GM12878 (cell line): ENCODE measurements around the gene ZNF429. TPM values are rescaled to one million over a fixed set of nuclear protein-coding genes. Genes with fewer than 3 reads are reported as not detected.

Experiments
- ATAC-seq: fragments of 200-7000 bp; cut with Tn5 transposase; 3 replicates; pipeline ENCODE4 v1.9.1; 2020; ENCODE audit warnings: mild to moderate bottlenecking, moderate library complexity
- BruUV-seq: library from RNA; stranded (reverse); fragments of 400-500 nt; replicated peaks from 2 replicates; lab custom pipeline; 2021; lab: Mats Ljungman, UMichigan
- CTCF ChIA-PET: fragments of 300-600 bp; sonication (Branson Sonifier 250); formaldehyde crosslinking; extraction: SDS; loops from one replicate; lab custom pipeline; 2021; ENCODE audit warnings: inconsistent platforms; lab: Yijun Ruan, JAX
- POLR2A ChIA-PET: fragments of 350-600 bp; formaldehyde crosslinking; extraction: SDS; loops from one replicate; lab custom pipeline; 2021; ENCODE audit warnings: inconsistent platforms; lab: Charles Lee
- RAD21 ChIA-PET: fragments of 300-600 bp; sonication (Branson Sonifier 250); formaldehyde crosslinking; loops from one replicate; lab custom pipeline; 2023; ENCODE audit warnings: antibody characterized with exemption; ENCODE audit not compliant: unreplicated experiment; lab: Charles Lee
- SMC1A ChIA-PET: fragments of 300-600 bp; sonication (Branson Sonifier 250); formaldehyde crosslinking; loops from one replicate; lab custom pipeline; 2023; ENCODE audit not compliant: unreplicated experiment, uncharacterized antibody; lab: Charles Lee
- DNase-seq: peaks from one replicate; pipeline ENCODE4 v3.0.0-alpha.2; 2011; ENCODE audit warnings: low read depth, low spot score
- FAIRE-seq: peaks from 3 replicates; lab custom pipeline; 2011; peaks lifted over from hg19 to GRCh38; lab: Jason Lieb, UNC
- H2AFZ ChIP-seq: 2 replicates; pipeline ENCODE4 v1.6.0; 2011; ENCODE audit warnings: low read depth, low read length, control low read depth; ENCODE audit not compliant: control insufficient read depth
- H3K27ac ChIP-seq: 2 replicates; pipeline ENCODE4 v1.5.1; 2011; ENCODE audit warnings: control low read depth; ENCODE audit not compliant: control insufficient read depth, insufficient read depth
- H3K27me3 ChIP-seq, 2 experiments: replicated peaks in 1 of 2; 2 replicates each; pipeline versions ENCODE4 v1.6.0 to v1.6.1; 2011; ENCODE audit warnings: low read length in 1 of 2; ENCODE audit not compliant: control insufficient read depth in 2 of 2, insufficient read depth in 2 of 2
- H3K36me3 ChIP-seq, 2 experiments: 2 replicates each; pipeline ENCODE4 v1.5.1; 2011; ENCODE audit warnings: low read length in 1 of 2; ENCODE audit not compliant: control insufficient read depth in 2 of 2, insufficient read depth in 2 of 2
- H3K4me1 ChIP-seq: 2 replicates; pipeline ENCODE4 v1.6.1; 2011; ENCODE audit warnings: mild to moderate bottlenecking, low read length, moderate library complexity, mixed read lengths; ENCODE audit not compliant: control insufficient read depth, insufficient read depth
- H3K4me2 ChIP-seq: 2 replicates; pipeline ENCODE4 v1.6.0; 2011; ENCODE audit warnings: control low read depth; ENCODE audit not compliant: control insufficient read depth, insufficient read depth
- H3K4me3 ChIP-seq: fragments of 200-600 bp; sonication (generic); 2 replicates; pipeline ENCODE4 v1.5.1; 2016
- H3K79me2 ChIP-seq: 2 replicates; pipeline ENCODE4 v1.6.0; 2011; ENCODE audit warnings: low read length; ENCODE audit not compliant: control insufficient read depth, insufficient read depth
- H3K9ac ChIP-seq: 2 replicates; pipeline ENCODE4 v1.8.0; 2011; ENCODE audit warnings: low read length, control low read depth, mixed read lengths; ENCODE audit not compliant: control insufficient read depth, insufficient read depth
- H3K9me3 ChIP-seq: replicated peaks from 3 replicates; pipeline ENCODE4 v1.5.1; 2011; ENCODE audit warnings: mild to moderate bottlenecking, low read length; ENCODE audit not compliant: control insufficient read depth, insufficient read depth
- H4K20me1 ChIP-seq: 2 replicates; pipeline ENCODE4 v1.6.0; 2011; ENCODE audit not compliant: control insufficient read depth, insufficient read depth
- BCL11A ChIP-seq: IDR thresholded peaks from 2 replicates; pipeline ENCODE4 v1.6.1; 2011; ENCODE audit warnings: low read depth, low read length
- BCLAF1 ChIP-seq: fragments of 450-650 bp; IDR thresholded peaks from 2 replicates; pipeline ENCODE4 v1.6.1; 2017; ENCODE audit warnings: antibody characterized with exemption, mild to moderate bottlenecking, moderate library complexity
- DPF2 ChIP-seq: fragments of 450-650 bp; IDR thresholded peaks from 2 replicates; pipeline ENCODE4 v1.6.1; 2017; ENCODE audit warnings: mild to moderate bottlenecking
- EGR1 ChIP-seq, 2 experiments: IDR thresholded peaks; 1 replicate in 1 of 2; 2 replicates in 1 of 2; pipeline ENCODE4 v1.6.1; 2011 to 2012; ENCODE audit warnings: low read depth in 2 of 2, low read length in 2 of 2, borderline replicate concordance in 1 of 2, mild to moderate bottlenecking in 1 of 2, moderate library complexity in 1 of 2
- HDAC2 ChIP-seq: fragments of 200-600 bp; sonication (generic); IDR thresholded peaks from 2 replicates; pipeline ENCODE4 v1.6.1; 2017
- IKZF2 ChIP-seq, 2 experiments: fragments of 450-650 bp; IDR thresholded peaks; 2 replicates each; pipeline ENCODE4 v1.6.1; 2017; ENCODE audit warnings: mild to moderate bottlenecking in 2 of 2, moderate library complexity in 2 of 2
- IRF3 ChIP-seq: fragments of 450-650 bp; IDR thresholded peaks from 2 replicates; pipeline ENCODE4 v1.6.1; 2014; ENCODE audit warnings: mild to moderate bottlenecking
- JUNB ChIP-seq: IDR thresholded peaks from 2 replicates; pipeline ENCODE4 v1.6.1; 2016; ENCODE audit warnings: antibody characterized with exemption, mild to moderate bottlenecking
- NFIC ChIP-seq: IDR thresholded peaks from 2 replicates; pipeline ENCODE4 v1.6.1; 2012; ENCODE audit warnings: low read depth, mild to moderate bottlenecking, inconsistent platforms, low read length, moderate library complexity
- NKRF ChIP-seq: fragments of 450-650 bp; conservative IDR thresholded peaks from 2 replicates; pipeline ENCODE4 v1.6.1; 2017; ENCODE audit warnings: mild to moderate bottlenecking, moderate library complexity
- PML ChIP-seq: IDR thresholded peaks from 2 replicates; pipeline ENCODE4 v1.6.1; 2012; ENCODE audit warnings: low read length, inconsistent platforms
- POLR2AphosphoS5 ChIP-seq: IDR thresholded peaks from 2 replicates; pipeline ENCODE4 v1.6.1; 2011; ENCODE audit warnings: mild to moderate bottlenecking, low read length, inconsistent platforms
- SMAD5 ChIP-seq: IDR thresholded peaks from 2 replicates; pipeline ENCODE4 v1.6.1; 2016; ENCODE audit warnings: antibody characterized with exemption, low read depth
- YY1 ChIP-seq: IDR thresholded peaks from 2 replicates; pipeline ENCODE4 v1.6.1; 2011; ENCODE audit warnings: low read depth, mild to moderate bottlenecking, low read length
- WGBS: methylation state at CpG from one replicate; pipeline ENCODE4 v1.1.6; 2016; ENCODE audit warnings: low lambda C conversion rate; ENCODE audit not compliant: insufficient replicate concordance, insufficient coverage; ENCODE audit errors: missing lambda C conversion rate; 5-methylcytosine and 5-hydroxymethylcytosine counted together
- in situ Hi-C: fragments of 300-500 bp; cut with MboI; formaldehyde crosslinking; loops from 9 replicates; pipeline ENCODE4 v1.14.3; 2018; ENCODE audit warnings: mixed read lengths
- intact Hi-C: fragments of 100-400 bp; cut with micrococcal nuclease; formaldehyde crosslinking; loops from one replicate; pipeline ENCODE4 v1.14.2; 2022; ENCODE audit not compliant: unreplicated experiment
- polyA plus RNA-seq, 11 experiments: library from polyadenylated mRNA; depleted of rRNA in 4 of 11; unstranded in 6 of 11; stranded (reverse) in 5 of 11; fragments of >200 nt; fragmentation: Nextera tagmentation in 4 of 11; fragmentation: Illumina TruSeq in 1 of 11; extraction: Ambion mirVana in 4 of 11; extraction: Trizol in 1 of 11; gene quantifications; 1 replicate in 1 of 11; 2 replicates in 10 of 11; pipeline versions ENCODE4 v1.2.1 to v1.2.3, GENCODE V29; 2011 to 2016; ENCODE audit warnings: inconsistent platforms in 2 of 11, missing spikeins in 2 of 11, low read depth in 1 of 11
- total RNA-seq, 4 experiments: library from RNA; depleted of rRNA in 3 of 4; stranded (reverse); fragments of >200 nt in 3 of 4; fragmentation: Illumina TruSeq in 1 of 4; extraction: Trizol in 1 of 4; gene quantifications; 2 replicates each; pipeline versions ENCODE4 v1.2.1 to v1.2.3, GENCODE V29; 2013 to 2021

The ZNF429 gene
- total and polyA plus RNA-seq, 10 of the 15 experiments (the other 5 are each of a cell fraction or from before 2014, with no cell fraction given) = 1.4 to 4.3 (median 2.8) TPM

- ChIA-PET SMC1A (no interaction called here), CTCF (no interaction called here), RAD21 (no interaction called here), POLR2A (no interaction called here)
- ATAC-seq (no peak), DNase-seq (no peak), FAIRE-seq (no peak)
- 0% methylated on average over 1 of the region's 1 CpG for WGBS
- H3K4me3 ChIP-seq = no peak overlapping the region
- no TSS peak for BruUV-seq
- H3K36me3 ChIP-seq = no peaks in the 10 kb centered on the region
- H4K20me1 ChIP-seq = no peaks in the 10 kb centered on the region
- H3K4me1 ChIP-seq = no peaks in the 10 kb centered on the region
- no peak overlapping the region for H3K9ac ChIP-seq
- no peaks in the 10 kb centered on the region for H3K79me2 ChIP-seq
- no peak overlapping the region for H3K4me2 ChIP-seq
- H2AFZ ChIP-seq = no peak overlapping the region
- H3K27ac ChIP-seq = no peak overlapping the region
- in situ Hi-C loops = no loop called here
- H3K27me3 ChIP-seq = no peaks in the 10 kb centered on the region
- TF ChIP-seq BCLAF1 (no peak), PML (no peak), IKZF2 (IDR thresholded peaks at IDR 0.05) (no peak), NFIC (no peak), NKRF (no peak), DPF2 (no peak), EGR1 (IDR thresholded peaks at IDR 0.05; ENCODE audit: borderline replicate concordance in 1 of 2, low read depth in 2 of 2, low read length in 2 of 2) (no peak), HDAC2 (no peak), POLR2AphosphoS5 (no peak), IRF3 (no peak), BCL11A (no peak), JUNB (no peak), YY1 (no peak), SMAD5 (no peak)
- intact Hi-C loops = no loop called here
- H3K9me3 ChIP-seq = peaks cover 4% of the 10 kb centered on the region; the same call in 2 of the 3 replicates
Observed at GRCh38 chr19:21580818-21581217, 75.4 kb downstream of the ZNF429 start.
